Cardiac muscle cell (in vitro differentiated cells and primary cell): Measurements from ENCODE around the gene ERAP2. TPM values are rescaled to one million over a fixed set of nuclear protein-coding genes. Genes with fewer than 3 reads are reported as not detected.

Experiments
- DNase-seq, 2 donors: peaks; one replicate each; pipeline versions ENCODE4 v3.0.0 to v3.0.0-alpha.2; 2010 to 2017; ENCODE audit warnings: low read depth in 1 of 2, low spot score in 1 of 2
- H3K27ac ChIP-seq: fragments of 200-600 bp; sonication (generic); 2 replicates; pipeline ENCODE4 v1.5.1; 2016
- H3K27me3 ChIP-seq: fragments of 200-600 bp; sonication (generic); 2 replicates; pipeline ENCODE4 v1.6.0; 2016; ENCODE audit warnings: control low read depth
- H3K36me3 ChIP-seq: fragments of 200-600 bp; sonication (generic); 2 replicates; pipeline ENCODE4 v1.5.1; 2016; ENCODE audit warnings: control low read depth
- H3K4me1 ChIP-seq: fragments of 200-600 bp; sonication (generic); 2 replicates; pipeline ENCODE4 v1.8.1; 2017; ENCODE audit warnings: low read depth, mild to moderate bottlenecking, mixed run types
- H3K4me3 ChIP-seq: fragments of 200-600 bp; sonication (generic); 2 replicates; pipeline ENCODE4 v1.5.1; 2016; ENCODE audit warnings: mild to moderate bottlenecking
- H3K9me3 ChIP-seq: fragments of 200-600 bp; sonication (generic); 2 replicates; pipeline ENCODE4 v1.5.1; 2017; ENCODE audit warnings: low read depth, mild to moderate bottlenecking, control low read depth
- polyA plus RNA-seq: library from polyadenylated mRNA; unstranded; fragments of >200 nt; fragmentation: Nextera tagmentation; extraction: Ambion mirVana; gene quantifications from 2 replicates; pipeline ENCODE4 v1.2.1, GENCODE V29; 2016
- total RNA-seq: library from RNA; depleted of rRNA; stranded (reverse); fragments of >200 nt; gene quantifications from 2 replicates; pipeline ENCODE4 v1.2.3, GENCODE V29; 2016
- TF ChIP-seq, protein P1 (sequence below): IDR thresholded peaks from 2 replicates; pipeline ENCODE4 v1.5.1; 2012; ENCODE audit warnings: low read depth, mild to moderate bottlenecking, low read length

ERAP2 gene
- total and polyA plus RNA-seq, 2 experiments from 2014 or later: 0.35 TPM; not detected in 1

DNA sequence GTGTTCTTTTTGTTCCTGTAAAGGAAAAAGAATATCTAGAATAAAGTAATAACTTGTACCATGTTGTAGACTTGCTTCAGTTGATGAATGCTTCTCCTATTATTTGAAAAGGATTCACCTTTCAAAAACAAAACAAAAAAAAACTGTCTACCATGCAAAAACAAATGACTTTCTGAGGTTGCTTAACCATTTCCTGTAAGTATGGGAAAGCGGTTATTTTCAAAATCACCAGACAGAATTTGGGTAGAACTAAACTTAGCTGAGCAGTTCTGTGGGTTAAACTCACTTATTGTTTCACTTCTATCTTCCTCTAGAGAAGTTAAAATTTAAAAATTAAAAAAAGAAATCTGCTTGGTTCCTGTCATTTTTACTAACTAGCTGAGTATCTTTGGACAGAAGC, 84.8 kb downstream of the ERAP2 start:
- H3K36me3 ChIP-seq: no peaks in the 10 kb centered on the region
- no peaks in the 10 kb centered on the region for H3K9me3 ChIP-seq
- peak in 1 of 2 donors; percentile 43 for DNase-seq
- TF ChIP-seq, protein P1, sequence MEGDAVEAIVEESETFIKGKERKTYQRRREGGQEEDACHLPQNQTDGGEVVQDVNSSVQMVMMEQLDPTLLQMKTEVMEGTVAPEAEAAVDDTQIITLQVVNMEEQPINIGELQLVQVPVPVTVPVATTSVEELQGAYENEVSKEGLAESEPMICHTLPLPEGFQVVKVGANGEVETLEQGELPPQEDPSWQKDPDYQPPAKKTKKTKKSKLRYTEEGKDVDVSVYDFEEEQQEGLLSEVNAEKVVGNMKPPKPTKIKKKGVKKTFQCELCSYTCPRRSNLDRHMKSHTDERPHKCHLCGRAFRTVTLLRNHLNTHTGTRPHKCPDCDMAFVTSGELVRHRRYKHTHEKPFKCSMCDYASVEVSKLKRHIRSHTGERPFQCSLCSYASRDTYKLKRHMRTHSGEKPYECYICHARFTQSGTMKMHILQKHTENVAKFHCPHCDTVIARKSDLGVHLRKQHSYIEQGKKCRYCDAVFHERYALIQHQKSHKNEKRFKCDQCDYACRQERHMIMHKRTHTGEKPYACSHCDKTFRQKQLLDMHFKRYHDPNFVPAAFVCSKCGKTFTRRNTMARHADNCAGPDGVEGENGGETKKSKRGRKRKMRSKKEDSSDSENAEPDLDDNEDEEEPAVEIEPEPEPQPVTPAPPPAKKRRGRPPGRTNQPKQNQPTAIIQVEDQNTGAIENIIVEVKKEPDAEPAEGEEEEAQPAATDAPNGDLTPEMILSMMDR: no peak
- no peak overlapping the region for H3K4me3 ChIP-seq
- no peak overlapping the region for H3K27ac ChIP-seq
- peaks cover 26% of the 10 kb centered on the region for H3K4me1 ChIP-seq
- H3K27me3 ChIP-seq: no peaks in the 10 kb centered on the region

DNA sequence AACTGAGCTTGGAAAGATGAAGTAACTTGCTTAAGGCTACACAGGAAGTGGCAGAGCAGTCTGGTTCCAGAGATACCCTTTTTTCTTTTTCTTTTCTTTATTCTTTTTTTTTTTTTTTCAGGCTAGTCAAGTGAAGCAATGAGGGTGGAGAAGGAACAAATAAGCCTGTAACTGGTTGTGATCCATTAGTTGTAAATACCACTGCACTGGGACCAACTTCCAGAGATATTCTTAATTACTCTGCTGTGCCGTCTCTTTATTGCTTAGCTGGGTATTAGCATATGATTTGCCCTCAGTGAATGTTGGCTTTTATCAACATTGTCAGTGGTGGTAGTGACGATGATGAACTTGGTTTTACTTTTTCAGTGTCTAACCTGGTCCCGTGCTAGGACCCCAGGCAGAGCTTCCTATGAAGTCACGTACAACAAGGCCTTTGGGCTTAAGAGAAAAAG, 86.3 kb downstream of the ERAP2 start:
- Histone ChIP-seq H3K4me3 (no peak overlapping the region), H3K9me3 (no peaks in the 10 kb centered on the region), H3K27me3 (no peaks in the 10 kb centered on the region), H3K4me1 (peaks cover 20% of the 10 kb centered on the region), H3K36me3 (no peaks in the 10 kb centered on the region), H3K27ac (peak overlapping the region; percentile 82)
- no peak for DNase-seq
- TF ChIP-seq, protein P1: no peak

DNA sequence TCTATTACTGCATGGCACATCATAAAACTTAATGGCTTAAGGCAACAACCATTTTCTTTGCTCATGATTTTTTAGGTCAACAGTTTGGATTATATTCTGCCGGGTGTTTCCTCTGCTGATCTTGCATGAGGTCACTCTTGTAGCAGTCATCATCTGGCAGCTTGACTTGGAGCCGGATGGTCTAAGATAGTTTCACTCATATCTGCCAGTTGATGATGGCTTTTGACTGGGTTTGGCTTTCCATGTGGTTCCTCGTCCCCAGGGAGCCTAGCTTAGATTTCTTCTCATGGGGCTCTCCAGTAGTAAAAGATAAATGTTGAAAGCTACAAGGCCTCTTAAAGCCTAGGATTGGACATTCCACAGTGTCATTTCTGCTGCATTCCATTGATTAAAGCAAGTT, 87.0 kb downstream of the ERAP2 start:
- H3K36me3 ChIP-seq: no peaks in the 10 kb centered on the region
- H3K4me3 ChIP-seq: no peak overlapping the region
- DNase-seq: peak; percentile 53 to 64
- H3K9me3 ChIP-seq: no peaks in the 10 kb centered on the region
- H3K27ac ChIP-seq: peak overlapping the region; percentile 82
- H3K4me1 ChIP-seq: peaks cover 27% of the 10 kb centered on the region
- no peaks in the 10 kb centered on the region for H3K27me3 ChIP-seq
- TF ChIP-seq, protein P1: no peak

DNA sequence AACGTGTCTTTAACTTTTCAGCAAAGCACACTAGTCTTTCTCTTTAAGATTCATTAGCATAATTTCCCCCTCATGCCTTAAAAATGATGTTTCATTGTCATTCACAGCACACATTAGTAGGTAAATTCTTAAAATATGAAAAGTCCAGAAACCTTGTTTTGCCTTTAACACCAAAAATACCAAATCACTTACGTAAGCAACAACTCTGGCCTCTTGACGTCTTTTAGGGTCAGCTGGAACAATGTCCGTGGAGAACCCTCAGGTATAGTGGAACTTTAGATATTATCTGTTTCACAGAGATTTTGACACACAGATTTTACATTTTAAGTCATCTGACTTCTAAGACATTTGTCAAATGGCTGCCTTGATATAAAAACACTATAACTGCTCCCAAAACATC, 90.5 kb downstream of the ERAP2 start:
- no peak for DNase-seq
- Histone ChIP-seq H3K4me1 (peaks cover 31% of the 10 kb centered on the region), H3K27ac (no peak overlapping the region), H3K4me3 (no peak overlapping the region), H3K36me3 (no peaks in the 10 kb centered on the region), H3K9me3 (no peaks in the 10 kb centered on the region), H3K27me3 (no peaks in the 10 kb centered on the region)
- TF ChIP-seq, protein P1: no peak

DNA sequence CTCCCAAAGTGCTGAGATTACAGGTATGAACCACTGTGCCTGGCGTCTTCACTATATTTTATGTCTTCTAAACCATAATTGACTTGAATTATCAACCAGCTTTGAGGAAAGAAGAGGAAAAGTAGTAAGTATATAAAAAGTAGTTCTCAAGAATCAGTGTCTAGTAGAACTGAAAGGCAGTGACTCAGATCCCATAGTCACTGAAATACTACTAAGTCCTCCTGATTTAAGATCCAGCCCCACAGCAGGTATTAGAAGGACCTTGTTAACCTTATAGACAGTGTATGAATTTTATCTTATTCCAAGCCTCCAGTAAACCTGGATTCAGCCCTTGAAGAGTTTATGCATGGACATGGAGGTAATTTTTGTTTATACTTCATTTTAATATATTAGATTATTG, 91.1 kb downstream of the ERAP2 start:
- H3K36me3 ChIP-seq: no peaks in the 10 kb centered on the region
- H3K4me1 ChIP-seq: peaks cover 31% of the 10 kb centered on the region
- H3K9me3 ChIP-seq: no peaks in the 10 kb centered on the region
- peak overlapping the region; percentile 71 for H3K27ac ChIP-seq
- DNase-seq: no peak
- H3K27me3 ChIP-seq: no peaks in the 10 kb centered on the region
- TF ChIP-seq, protein P1: no peak
- no peak overlapping the region for H3K4me3 ChIP-seq

DNA sequence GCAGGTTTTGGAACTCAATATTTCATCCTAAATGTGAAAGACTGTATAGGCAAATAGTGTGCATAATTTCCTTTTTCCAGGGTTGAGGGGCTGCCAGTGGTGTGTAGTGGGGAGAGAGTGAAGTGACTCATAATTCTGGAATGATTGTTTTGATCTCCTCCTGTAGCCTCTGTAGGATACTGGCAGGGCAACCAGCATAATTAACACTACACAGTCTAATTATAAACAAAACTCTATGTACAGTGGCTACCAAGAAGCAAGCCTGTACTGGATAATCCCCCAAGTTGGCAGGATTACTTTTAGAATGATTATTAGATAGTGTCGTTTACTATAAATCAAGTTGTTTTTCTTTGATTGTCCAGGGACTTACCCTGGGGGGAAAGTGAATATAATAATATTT, 91.8 kb downstream of the ERAP2 start:
- no peaks in the 10 kb centered on the region for H3K27me3 ChIP-seq
- TF ChIP-seq, protein P1: no peak
- peaks cover 29% of the 10 kb centered on the region for H3K4me1 ChIP-seq
- DNase-seq: peak in 1 of 2 donors; percentile 64
- H3K36me3 ChIP-seq: no peaks in the 10 kb centered on the region
- no peak overlapping the region for H3K4me3 ChIP-seq
- no peaks in the 10 kb centered on the region for H3K9me3 ChIP-seq
- H3K27ac ChIP-seq: peak overlapping the region; percentile 71
